ENCODE results near the gene D2HGDH.

Gene D2HGDH

GRCh38 chr2:241793385-241793784 lies 59.0 kb downstream of the D2HGDH start:
- H3K4me3 ChIP-seq (ENCODE audit: low read length): no peak overlapping the region
- DNase-seq (ENCODE audit: low read depth): no peak
- no peak for TF ChIP-seq CTCF (IDR thresholded peaks at IDR 0.05; ENCODE audit: insufficient read depth, low read depth, low read length, missing control alignments)

- H3K4me3 ChIP-seq (ENCODE audit: low read length): no peak overlapping the region
- DNase-seq (ENCODE audit: low read depth): no peak
- TF ChIP-seq CTCF (IDR thresholded peaks at IDR 0.05; ENCODE audit: insufficient read depth, low read depth, low read length, missing control alignments): no peak
Measured at GRCh38 chr2:241794250-241794823, 59.9 kb downstream of the D2HGDH start.

DNA sequence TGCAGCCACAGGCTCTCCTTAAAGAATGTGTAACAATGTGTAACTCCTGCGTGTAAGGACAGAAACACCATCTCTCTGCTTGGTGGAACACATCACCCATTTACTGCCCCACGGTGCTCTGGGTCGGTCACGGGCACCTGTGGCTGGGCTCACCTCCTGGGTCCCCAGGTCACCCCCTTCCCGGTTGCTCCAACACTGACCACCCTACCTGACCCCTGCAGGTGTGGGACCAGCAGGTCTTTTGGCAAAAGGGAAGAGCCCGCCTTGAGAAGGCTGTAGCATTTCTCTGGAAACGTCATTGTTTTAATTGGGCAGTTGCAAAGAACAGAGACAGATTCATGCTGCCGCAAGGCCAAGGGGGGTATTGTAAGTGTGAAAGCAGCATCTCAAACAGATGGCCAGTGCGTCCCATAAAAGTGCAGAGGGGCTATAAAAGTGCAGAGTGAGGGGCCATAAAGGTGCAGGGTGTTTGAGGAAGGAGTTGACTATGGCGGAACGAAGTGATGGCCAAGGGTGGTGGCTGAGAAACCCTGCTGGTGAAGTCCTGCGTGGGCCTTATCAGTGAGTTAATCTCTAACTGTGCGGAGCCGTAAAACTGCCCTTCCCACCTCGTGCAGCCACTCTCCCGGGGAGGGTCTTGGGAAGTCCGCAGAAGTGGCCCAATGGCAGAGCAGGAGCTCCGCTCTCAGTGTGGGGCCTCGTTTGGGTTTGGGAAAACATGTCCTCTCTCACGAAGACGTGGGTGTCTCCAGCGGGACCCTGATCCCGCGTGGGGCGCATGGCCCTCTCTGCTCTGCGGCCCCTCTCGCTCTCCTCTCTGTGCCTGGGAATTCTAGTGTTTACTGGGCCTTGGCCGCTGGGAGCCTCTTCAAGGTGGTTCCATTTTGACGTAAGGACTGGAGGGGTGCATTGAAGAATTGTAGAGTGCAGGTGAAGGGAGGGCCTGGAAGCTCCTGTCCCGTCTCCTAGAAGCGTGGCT lies 60.9 kb downstream of the D2HGDH start:
- H3K4me3 ChIP-seq (ENCODE audit: low read length): no peak overlapping the region
- no peak for DNase-seq (ENCODE audit: low read depth)
- no peak for TF ChIP-seq CTCF (IDR thresholded peaks at IDR 0.05; ENCODE audit: insufficient read depth, low read depth, low read length, missing control alignments)

DNA sequence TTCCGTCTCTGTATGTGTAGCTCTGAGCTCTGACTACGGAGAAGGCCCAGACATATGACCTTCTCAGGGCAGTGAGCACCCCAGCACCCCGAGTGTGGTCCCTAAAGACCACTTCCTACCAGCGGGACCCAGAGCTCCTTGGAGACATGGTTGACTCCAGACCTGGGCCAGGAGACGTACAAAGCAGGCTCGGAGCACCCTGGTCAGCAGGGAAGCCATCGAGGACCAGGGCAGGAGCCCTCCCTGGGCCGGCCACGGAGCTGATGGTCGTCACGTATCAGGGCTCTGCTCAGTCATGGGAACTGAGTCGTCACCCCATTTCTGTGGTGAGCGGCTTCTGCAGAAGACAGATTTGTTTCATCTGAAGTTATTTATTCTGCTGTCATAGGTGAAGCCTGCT lies 61.8 kb downstream of the D2HGDH start:
- H3K4me3 ChIP-seq (ENCODE audit: low read length): no peak overlapping the region
- no peak for TF ChIP-seq CTCF (IDR thresholded peaks at IDR 0.05; ENCODE audit: insufficient read depth, low read depth, low read length, missing control alignments)
- no peak for DNase-seq (ENCODE audit: low read depth)

GRCh38 chr2:241796610-241797138 lies 62.2 kb downstream of the D2HGDH start:
- no peak overlapping the region for H3K4me3 ChIP-seq (ENCODE audit: low read length)
- no peak for DNase-seq (ENCODE audit: low read depth)
- no peak for TF ChIP-seq CTCF (IDR thresholded peaks at IDR 0.05; ENCODE audit: insufficient read depth, low read depth, low read length, missing control alignments)

GRCh38 chr2:241797441-241798080 lies 63.1 kb downstream of the D2HGDH start:
- TF ChIP-seq CTCF (IDR thresholded peaks at IDR 0.05; ENCODE audit: insufficient read depth, low read depth, low read length, missing control alignments): no peak
- H3K4me3 ChIP-seq (ENCODE audit: low read length): no peak overlapping the region
- no peak for DNase-seq (ENCODE audit: low read depth)

Measured in epithelial cell of esophagus (primary cell).